Measurements from ENCODE around the gene PRDX5. TPM values are rescaled to one million over a fixed set of nuclear protein-coding genes. Genes with fewer than 3 reads are reported as not detected.

Gene PRDX5
- total and polyA plus RNA-seq, 2 experiments from 2014 or later = 260 to 436 TPM

DNA sequence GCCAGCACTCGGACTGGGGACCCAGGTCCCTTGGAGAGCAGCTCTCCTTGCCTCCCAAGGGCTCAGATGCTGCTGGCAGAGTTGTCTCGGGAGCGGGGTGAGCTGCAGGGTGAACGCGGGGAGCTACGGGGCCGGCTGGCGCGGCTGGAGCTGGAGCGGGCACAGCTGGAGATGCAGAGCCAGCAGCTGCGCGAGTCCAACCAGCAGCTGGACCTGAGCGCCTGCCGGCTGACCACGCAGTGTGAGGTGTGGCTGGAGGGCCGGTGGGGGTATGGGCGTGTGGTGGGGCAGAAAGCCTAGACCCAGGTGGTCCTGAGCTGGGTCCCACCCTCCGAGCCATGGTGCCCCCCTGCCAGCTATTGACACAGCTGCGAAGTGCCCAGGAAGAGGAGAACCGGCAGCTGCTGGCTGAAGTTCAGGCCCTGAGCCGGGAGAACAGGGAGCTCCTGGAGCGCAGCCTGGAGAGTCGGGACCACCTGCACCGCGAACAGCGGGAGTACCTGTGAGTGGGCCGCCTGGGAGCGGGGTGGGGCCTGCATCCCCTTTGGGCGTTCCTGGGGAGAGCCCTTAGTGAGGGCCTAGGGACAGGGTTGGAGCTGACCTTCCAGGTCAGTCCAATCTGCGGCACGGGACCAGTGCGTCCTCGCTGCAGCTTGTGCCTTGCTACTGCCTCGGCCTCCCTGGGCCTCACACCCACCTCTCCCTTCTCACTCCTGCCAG is 35.2 kb downstream of the PRDX5 start:
- H2AFZ ChIP-seq = no peak overlapping the region
- DNase-seq = no peak
- 87 to 88% methylated on average over 30 to 34 of the region's 34 CpGs for WGBS, 2 experiments (ENCODE audit: low coverage in 1 of 2, low lambda C conversion rate in 2 of 2, missing lambda C conversion rate in 2 of 2)

DNA sequence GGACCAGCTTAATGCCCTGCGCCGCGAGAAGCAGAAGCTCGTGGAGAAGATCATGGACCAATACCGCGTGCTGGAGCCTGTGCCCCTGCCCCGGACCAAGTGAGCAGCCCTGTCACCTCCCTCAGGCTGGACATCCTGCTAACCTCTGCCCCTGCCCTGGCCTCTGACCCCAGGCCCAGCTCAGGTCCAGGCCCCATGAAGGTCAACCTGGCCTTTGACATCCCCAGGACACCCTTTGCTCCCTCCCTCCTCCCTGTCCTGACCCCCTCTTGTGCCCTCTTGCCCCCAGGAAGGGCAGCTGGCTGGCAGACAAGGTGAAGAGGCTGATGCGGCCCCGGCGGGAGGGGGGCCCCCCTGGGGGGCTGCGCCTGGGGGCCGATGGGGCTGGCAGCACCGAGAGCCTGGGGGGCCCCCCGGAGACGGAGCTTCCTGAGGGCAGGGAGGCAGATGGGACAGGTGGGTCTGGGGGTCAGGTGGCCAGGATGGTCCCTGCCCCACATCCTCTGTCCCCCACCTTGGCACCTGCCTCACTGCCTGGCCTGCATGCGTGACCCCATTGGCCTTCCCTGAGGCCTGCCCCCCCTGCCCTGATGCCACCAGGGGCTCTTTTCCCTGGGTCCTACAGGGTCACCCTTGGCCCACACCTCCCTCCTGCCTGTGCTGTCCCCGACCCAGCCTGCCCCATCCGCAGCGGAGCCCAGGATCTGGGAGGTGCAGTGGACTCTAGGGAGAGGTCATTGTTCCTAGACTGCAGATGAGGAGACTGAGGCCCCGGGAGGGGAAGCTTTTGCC is 36.0 kb downstream of the PRDX5 start:
- WGBS, 2 experiments (ENCODE audit: low coverage in 1 of 2, low lambda C conversion rate in 2 of 2, missing lambda C conversion rate in 2 of 2) = 77 to 80% methylated on average over 11 to 20 of the region's 20 CpGs
- in situ Hi-C loops (cut with MboI) = no loop called here

More for the DNA sequence above, 35.2 kb downstream of the PRDX5 start:
- in situ Hi-C loops (cut with MboI) = no loop called here
- H3K36me3 ChIP-seq (ENCODE audit: low read depth) = no peaks in the 10 kb centered on the region
- H3K4me3 ChIP-seq = no peak overlapping the region
- TF ChIP-seq EZH2phosphoT487 (IDR thresholded peaks at IDR 0.05; ENCODE audit: insufficient read depth, low read depth) = no peak
- TF ChIP-seq EZH2 (IDR thresholded peaks at IDR 0.05; ENCODE audit: insufficient read depth, poor library complexity, severe bottlenecking) = no peak
- no peaks in the 10 kb centered on the region for H3K9me3 ChIP-seq (ENCODE audit: low read depth)
- no peaks in the 10 kb centered on the region for H4K20me1 ChIP-seq (ENCODE audit: insufficient read depth)
- peaks cover 4% of the 10 kb centered on the region; the same call in 1 of the 2 replicates for H3F3A ChIP-seq (ENCODE audit: insufficient read depth)
- no peaks in the 10 kb centered on the region for H3K27me3 ChIP-seq (replicated peaks; ENCODE audit: insufficient read depth)
- H3K9me2 ChIP-seq (ENCODE audit: insufficient read depth) = no peaks in the 10 kb centered on the region
- peaks cover 10% of the 10 kb centered on the region for H3K4me1 ChIP-seq (ENCODE audit: insufficient read depth)
- no peak overlapping the region for H3K4me2 ChIP-seq (ENCODE audit: unreplicated experiment)
- H3K27ac ChIP-seq = no peak overlapping the region
- no peaks in the 10 kb centered on the region for H3K79me2 ChIP-seq (ENCODE audit: insufficient read depth)
- H3K9ac ChIP-seq = no peak overlapping the region

GRCh38 chr11:64355078-64355940 is 37.4 kb downstream of the PRDX5 start:
- Histone ChIP-seq H3K4me3 (peak overlapping the region; percentile 44), H4K20me1 (ENCODE audit: insufficient read depth) (no peaks in the 10 kb centered on the region), H2AFZ (peak overlapping the region; percentile 88), H3K27me3 (replicated peaks; ENCODE audit: insufficient read depth) (no peaks in the 10 kb centered on the region), H3K9ac (peak overlapping the region; percentile 52), H3F3A (ENCODE audit: insufficient read depth) (peaks cover 4% of the 10 kb centered on the region; the same call in 1 of the 2 replicates), H3K79me2 (ENCODE audit: insufficient read depth) (peaks cover 13% of the 10 kb centered on the region), H3K4me1 (ENCODE audit: insufficient read depth) (peaks cover 16% of the 10 kb centered on the region), H3K4me2 (ENCODE audit: unreplicated experiment) (peak overlapping the region; percentile 55), H3K9me2 (ENCODE audit: insufficient read depth) (no peaks in the 10 kb centered on the region), H3K36me3 (ENCODE audit: low read depth) (no peaks in the 10 kb centered on the region), H3K9me3 (ENCODE audit: low read depth) (no peaks in the 10 kb centered on the region), H3K27ac (no peak overlapping the region)
- in situ Hi-C loops (cut with MboI) = no loop called here
- no peak for TF ChIP-seq EZH2phosphoT487 (IDR thresholded peaks at IDR 0.05; ENCODE audit: insufficient read depth, low read depth)
- no peak for TF ChIP-seq EZH2 (IDR thresholded peaks at IDR 0.05; ENCODE audit: insufficient read depth, poor library complexity, severe bottlenecking)
- 10 to 13% methylated on average over 21 to 22 of the region's 23 CpGs for WGBS, 2 experiments (ENCODE audit: low coverage in 1 of 2, low lambda C conversion rate in 2 of 2, missing lambda C conversion rate in 2 of 2)
- DNase-seq = peak; percentile 93

More for the DNA sequence above, 36.0 kb downstream of the PRDX5 start:
- Histone ChIP-seq H3K4me1 (ENCODE audit: insufficient read depth) (peaks cover 16% of the 10 kb centered on the region), H2AFZ (no peak overlapping the region), H4K20me1 (ENCODE audit: insufficient read depth) (no peaks in the 10 kb centered on the region), H3F3A (ENCODE audit: insufficient read depth) (peaks cover 4% of the 10 kb centered on the region; the same call in 1 of the 2 replicates), H3K27me3 (replicated peaks; ENCODE audit: insufficient read depth) (no peaks in the 10 kb centered on the region), H3K4me3 (no peak overlapping the region), H3K9ac (no peak overlapping the region), H3K4me2 (ENCODE audit: unreplicated experiment) (no peak overlapping the region), H3K79me2 (ENCODE audit: insufficient read depth) (no peaks in the 10 kb centered on the region), H3K36me3 (ENCODE audit: low read depth) (no peaks in the 10 kb centered on the region), H3K9me2 (ENCODE audit: insufficient read depth) (no peaks in the 10 kb centered on the region), H3K27ac (no peak overlapping the region), H3K9me3 (ENCODE audit: low read depth) (no peaks in the 10 kb centered on the region)
- TF ChIP-seq EZH2 (IDR thresholded peaks at IDR 0.05; ENCODE audit: insufficient read depth, poor library complexity, severe bottlenecking) = no peak
- TF ChIP-seq EZH2phosphoT487 (IDR thresholded peaks at IDR 0.05; ENCODE audit: insufficient read depth, low read depth) = no peak
- DNase-seq = no peak

Data from GM23248 (cell line).